LNCaP clone FGC (cell line): ENCODE results near the gene COL17A1.

ENCODE experiments used
- DNase-seq: peaks from one replicate; pipeline ENCODE4 v3.0.0-alpha.2; 2011; ENCODE audit warnings: low read depth
- H3K4me3 ChIP-seq: 2 replicates; pipeline ENCODE4 v1.5.1; 2011; ENCODE audit warnings: mild to moderate bottlenecking, low read depth, low read length, control low read depth
- CTCF ChIP-seq: IDR thresholded peaks from 2 replicates; pipeline ENCODE4 v1.5.1; 2012; ENCODE audit warnings: mild to moderate bottlenecking; ENCODE audit not compliant: control insufficient read depth, insufficient read depth; ENCODE audit errors: extremely low read depth

Gene COL17A1

GRCh38 chr10:104035194-104036068, 50.2 kb downstream of the COL17A1 start:
- no peak for DNase-seq
- no peak for TF ChIP-seq CTCF

GRCh38 chr10:104034401-104035193, 51.1 kb downstream of the COL17A1 start:
- no peak overlapping the region for H3K4me3 ChIP-seq
- no peak for TF ChIP-seq CTCF
- DNase-seq, result no peak

More at GRCh38 chr10:104035194-104036068, 50.2 kb downstream of the COL17A1 start:
- no peak overlapping the region for H3K4me3 ChIP-seq

- DNase-seq, result no peak
- TF ChIP-seq CTCF, result no peak
- H3K4me3 ChIP-seq, result no peak overlapping the region
These were observed 51.7 kb downstream of the COL17A1 start for GRCh38 chr10:104033966-104034365.

GRCh38 chr10:104033401-104033930, 52.2 kb downstream of the COL17A1 start:
- no peak overlapping the region for H3K4me3 ChIP-seq
- DNase-seq, result no peak

GRCh38 chr10:104032144-104032775, 53.4 kb downstream of the COL17A1 start:
- no peak overlapping the region for H3K4me3 ChIP-seq
- no peak for DNase-seq
- TF ChIP-seq CTCF, result no peak

More at GRCh38 chr10:104033401-104033930, 52.2 kb downstream of the COL17A1 start:
- no peak for TF ChIP-seq CTCF

- no peak for TF ChIP-seq CTCF
- H3K4me3 ChIP-seq, result no peak overlapping the region
- no peak for DNase-seq
These were observed 54.0 kb downstream of the COL17A1 start for GRCh38 chr10:104031631-104032030.
